SK-MEL-5 (cell line): ENCODE data around the gene RBM12. TPM values are rescaled to one million over a fixed set of nuclear protein-coding genes. Genes with fewer than 3 reads are reported as not detected.
"Not testable (repeated sequence)": the region's sequence is repeated elsewhere in the genome, so short reads cannot be mapped to it uniquely, and the experiment has no call there.

Experiments
- DNase-seq: peaks from one replicate; pipeline ENCODE4 v3.0.0-alpha.2; 2016; ENCODE audit warnings: low read depth, low spot score
- in situ Hi-C: cut with HindIII; loops from 2 replicates; pipeline ENCODE4 v1.10.0; 2016; ENCODE audit warnings: low sequenced_read_pairs, high pct_unique_total_duplicates, low pct_unique_long_range_greater_than_20kb
- total RNA-seq: library from RNA; depleted of rRNA; stranded (reverse); fragments of >200 nt; shearing (Covaris generic); gene quantifications from 2 replicates; pipeline ENCODE4 v1.2.3, GENCODE V29; 2014

Gene RBM12
- total RNA-seq, 1 experiment from 2014 or later = 57.2 TPM

- DNase-seq = peak; percentile 38
- in situ Hi-C loops = no loop called here
Observed at GRCh38 chr20:35700625-35701148, 36.0 kb upstream of the RBM12 start.

GRCh38 chr20:35699957-35700624 is 35.4 kb upstream of the RBM12 start:
- in situ Hi-C loops = no loop called here
- no peak for DNase-seq

GRCh38 chr20:35699127-35699956 is 34.6 kb upstream of the RBM12 start, which contains the start of the genes NFS1 and ROMO1:
Gene NFS1, minus strand, starts transcription at chr20:35699352. Its CDS starts 64 bp downstream, at chr20:35699288.
Gene ROMO1, plus strand, starts transcription at chr20:35699405. Its CDS starts 228 bp downstream, at chr20:35699633.
- peak; percentile 89 for DNase-seq
- in situ Hi-C loops = no loop called here

GRCh38 chr20:35698298-35699126 is 33.8 kb upstream of the RBM12 start:
- DNase-seq = no peak
- in situ Hi-C loops = no loop called here

GRCh38 chr20:35697696-35698297 is 33.1 kb upstream of the RBM12 start:
- in situ Hi-C loops = no loop called here
- DNase-seq = no peak

- in situ Hi-C loops = no loop called here
- DNase-seq = no peak
Observed at GRCh38 chr20:35695978-35696377, 31.3 kb upstream of the RBM12 start.

- in situ Hi-C loops = no loop called here
- no peak for DNase-seq
Observed at GRCh38 chr20:35695245-35695749, 30.6 kb upstream of the RBM12 start.

- in situ Hi-C loops = no loop called here
- no peak for DNase-seq
Observed at GRCh38 chr20:35690265-35690664, 25.6 kb upstream of the RBM12 start.

- in situ Hi-C loops = not testable (repeated sequence)
Observed at GRCh38 chr20:35686872-35687271, 22.2 kb upstream of the RBM12 start.

GRCh38 chr20:35685368-35685767 is 20.7 kb upstream of the RBM12 start:
- DNase-seq, in situ Hi-C loops: not testable (repeated sequence)

More at GRCh38 chr20:35686872-35687271, 22.2 kb upstream of the RBM12 start:
- peak; percentile 73 for DNase-seq

GRCh38 chr20:35681960-35682359 is 17.3 kb upstream of the RBM12 start:
- in situ Hi-C loops = no loop called here
- no peak for DNase-seq

- in situ Hi-C loops = no loop called here
- no peak for DNase-seq
Observed at GRCh38 chr20:35680452-35681183, 15.9 kb upstream of the RBM12 start.

- no peak for DNase-seq
- in situ Hi-C loops = no loop called here
Observed at GRCh38 chr20:35674921-35675320, 10.2 kb upstream of the RBM12 start.

GRCh38 chr20:35673884-35674283 is 9.2 kb upstream of the RBM12 start:
- DNase-seq = no peak
- in situ Hi-C loops = no loop called here

GRCh38 chr20:35669681-35670080 is 5.0 kb upstream of the RBM12 start:
- in situ Hi-C loops = no loop called here
- no peak for DNase-seq

GRCh38 chr20:35669221-35669620 is 4.5 kb upstream of the RBM12 start:
- in situ Hi-C loops = no loop called here
- no peak for DNase-seq

GRCh38 chr20:35665949-35666288 is 1.2 kb upstream of the RBM12 start:
- in situ Hi-C loops = no loop called here
- DNase-seq = no peak
